ENCODE measurements around the gene C11orf52. TPM values are rescaled to one million over a fixed set of nuclear protein-coding genes. Genes with fewer than 3 reads are reported as not detected.

Gene C11orf52
- total and polyA plus RNA-seq, 2 of the 4 experiments (the other 2 are of a cell fraction): 0.90 to 1.1 TPM

DNA sequence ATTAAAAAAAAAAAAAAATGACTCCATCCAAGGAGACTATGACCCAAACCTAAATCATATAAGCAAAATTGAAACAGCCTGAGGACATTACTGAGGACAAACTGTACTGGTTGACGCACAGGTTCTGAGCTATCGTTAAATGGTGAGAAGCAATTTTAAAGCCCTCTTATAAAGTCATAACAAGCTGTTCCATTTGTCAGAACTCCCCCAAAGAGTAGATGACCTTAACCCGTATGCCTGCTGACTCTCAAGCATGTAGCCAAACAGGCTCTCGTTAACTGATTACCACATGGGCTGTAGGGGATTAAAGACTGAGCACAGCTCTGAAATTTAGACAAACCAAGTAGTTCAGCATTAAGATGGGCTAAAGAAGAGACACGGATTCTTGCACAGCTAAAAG is 9.3 kb upstream of the C11orf52 start:
- H2AK5ac ChIP-seq (ENCODE audit: low read depth, low read length): no peak overlapping the region
- H2BK15ac ChIP-seq (ENCODE audit: low read depth, low read length): no peak overlapping the region
- H2BK120ac ChIP-seq (ENCODE audit: low read depth, low read length): no peak overlapping the region
- intact Hi-C loops (cut with micrococcal nuclease): no loop called here
- peaks cover 38% of the 10 kb centered on the region for H3K4me1 ChIP-seq (ENCODE audit: control insufficient read depth, insufficient read depth, low read length)
- H2BK20ac ChIP-seq (ENCODE audit: low read depth, low read length): no peak overlapping the region
- no peaks in the 10 kb centered on the region for H3K9me3 ChIP-seq (ENCODE audit: control insufficient read depth, insufficient read depth, low read length)
- H3K9me1 ChIP-seq (ENCODE audit: insufficient read depth, low read length): peaks cover 18% of the 10 kb centered on the region
- in situ Hi-C loops (cut with MboI; ENCODE audit: low sequenced_read_pairs): no loop called here
- no peak overlapping the region for H3K9ac ChIP-seq (ENCODE audit: low read depth, low read length)
- H2AFZ ChIP-seq (replicated peaks; ENCODE audit: low read length, poor library complexity): no peak overlapping the region
- no peak overlapping the region for H3K4me3 ChIP-seq (ENCODE audit: insufficient read depth, low read depth, low read length)
- no peak overlapping the region for H4K91ac ChIP-seq (ENCODE audit: insufficient read depth, low read depth, low read length)
- no TSS peak for BruUV-seq (replicated peaks)
- H4K5ac ChIP-seq (ENCODE audit: low read depth, low read length): no peak overlapping the region
- H3K56ac ChIP-seq (ENCODE audit: extremely low read depth, insufficient read depth, low read length): no peak overlapping the region
- ChIA-PET CTCF (no interaction called here), POLR2A (ENCODE audit: unreplicated experiment) (no interaction called here)
- no peak overlapping the region for H3K23ac ChIP-seq (ENCODE audit: low read depth, low read length)
- no peaks in the 10 kb centered on the region for H3K36me3 ChIP-seq (ENCODE audit: control insufficient read depth, insufficient read depth, low read length)
- H4K20me1 ChIP-seq (ENCODE audit: insufficient read depth, low read length): no peaks in the 10 kb centered on the region
- no peak overlapping the region for H4K8ac ChIP-seq (ENCODE audit: low read depth in 2 of 2, low read length in 2 of 2)
- peaks cover 0 to 15% of the 10 kb centered on the region in 2 experiments; a peak in 2 of 4 replicates for H3K79me1 ChIP-seq (ENCODE audit: low read depth in 1 of 2, low read length in 2 of 2)
- no peak for ATAC-seq (ENCODE audit: low read depth)
- whole genome bisulfite sequencing, 2 experiments (ENCODE audit: extremely low coverage in 2 of 2, insufficient read length in 1 of 2): no CpG with 5 or more reads among the region's 5 CpGs
- dilution Hi-C loops (cut with HindIII; ENCODE audit: low sequenced_read_pairs, unreplicated experiment): no loop called here
- H3K27me3 ChIP-seq (ENCODE audit: control insufficient read depth, insufficient read depth, low read length): no peaks in the 10 kb centered on the region
- no peak overlapping the region for H3K27ac ChIP-seq (ENCODE audit: insufficient read depth, low read length)
- H2AK9ac ChIP-seq (replicated peaks; ENCODE audit: low read depth, low read length, poor library complexity): no peak overlapping the region
- no peak overlapping the region for H3K18ac ChIP-seq (ENCODE audit: low read depth, low read length)
- no peak for DNase-seq
- no peak for TF ChIP-seq CEBPB (IDR thresholded peaks at IDR 0.05; ENCODE audit: low read depth, low read length)
- TF ChIP-seq, protein P1, sequence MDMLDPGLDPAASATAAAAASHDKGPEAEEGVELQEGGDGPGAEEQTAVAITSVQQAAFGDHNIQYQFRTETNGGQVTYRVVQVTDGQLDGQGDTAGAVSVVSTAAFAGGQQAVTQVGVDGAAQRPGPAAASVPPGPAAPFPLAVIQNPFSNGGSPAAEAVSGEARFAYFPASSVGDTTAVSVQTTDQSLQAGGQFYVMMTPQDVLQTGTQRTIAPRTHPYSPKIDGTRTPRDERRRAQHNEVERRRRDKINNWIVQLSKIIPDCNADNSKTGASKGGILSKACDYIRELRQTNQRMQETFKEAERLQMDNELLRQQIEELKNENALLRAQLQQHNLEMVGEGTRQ (IDR thresholded peaks at IDR 0.05; ENCODE audit: low read depth, low read length): no peak
- no peak overlapping the region for H3K4ac ChIP-seq (ENCODE audit: low read depth, low read length)
- H3K4me2 ChIP-seq (ENCODE audit: low read depth, low read length): no peak overlapping the region
- H3K14ac ChIP-seq (replicated peaks; ENCODE audit: low read depth, low read length): no peak overlapping the region
- no peak overlapping the region for H2BK5ac ChIP-seq (ENCODE audit: low read depth, low read length, poor library complexity, severe bottlenecking)
